NCI-H82 treated with DMSO at 0.1 percent for 48 hours (cell line): ENCODE measurements around the gene LRRC4B.
"Not testable (repeated sequence)": the region's sequence is repeated elsewhere in the genome, so short reads cannot be mapped to it uniquely, and the experiment has no call there.

ENCODE experiments used
- DNase-seq: peaks from one replicate; lab custom pipeline; 2025; ENCODE audit not compliant: unreplicated experiment; lab: John Stamatoyannopoulos, UW

LRRC4B gene, protein sequence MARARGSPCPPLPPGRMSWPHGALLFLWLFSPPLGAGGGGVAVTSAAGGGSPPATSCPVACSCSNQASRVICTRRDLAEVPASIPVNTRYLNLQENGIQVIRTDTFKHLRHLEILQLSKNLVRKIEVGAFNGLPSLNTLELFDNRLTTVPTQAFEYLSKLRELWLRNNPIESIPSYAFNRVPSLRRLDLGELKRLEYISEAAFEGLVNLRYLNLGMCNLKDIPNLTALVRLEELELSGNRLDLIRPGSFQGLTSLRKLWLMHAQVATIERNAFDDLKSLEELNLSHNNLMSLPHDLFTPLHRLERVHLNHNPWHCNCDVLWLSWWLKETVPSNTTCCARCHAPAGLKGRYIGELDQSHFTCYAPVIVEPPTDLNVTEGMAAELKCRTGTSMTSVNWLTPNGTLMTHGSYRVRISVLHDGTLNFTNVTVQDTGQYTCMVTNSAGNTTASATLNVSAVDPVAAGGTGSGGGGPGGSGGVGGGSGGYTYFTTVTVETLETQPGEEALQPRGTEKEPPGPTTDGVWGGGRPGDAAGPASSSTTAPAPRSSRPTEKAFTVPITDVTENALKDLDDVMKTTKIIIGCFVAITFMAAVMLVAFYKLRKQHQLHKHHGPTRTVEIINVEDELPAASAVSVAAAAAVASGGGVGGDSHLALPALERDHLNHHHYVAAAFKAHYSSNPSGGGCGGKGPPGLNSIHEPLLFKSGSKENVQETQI

DNA sequence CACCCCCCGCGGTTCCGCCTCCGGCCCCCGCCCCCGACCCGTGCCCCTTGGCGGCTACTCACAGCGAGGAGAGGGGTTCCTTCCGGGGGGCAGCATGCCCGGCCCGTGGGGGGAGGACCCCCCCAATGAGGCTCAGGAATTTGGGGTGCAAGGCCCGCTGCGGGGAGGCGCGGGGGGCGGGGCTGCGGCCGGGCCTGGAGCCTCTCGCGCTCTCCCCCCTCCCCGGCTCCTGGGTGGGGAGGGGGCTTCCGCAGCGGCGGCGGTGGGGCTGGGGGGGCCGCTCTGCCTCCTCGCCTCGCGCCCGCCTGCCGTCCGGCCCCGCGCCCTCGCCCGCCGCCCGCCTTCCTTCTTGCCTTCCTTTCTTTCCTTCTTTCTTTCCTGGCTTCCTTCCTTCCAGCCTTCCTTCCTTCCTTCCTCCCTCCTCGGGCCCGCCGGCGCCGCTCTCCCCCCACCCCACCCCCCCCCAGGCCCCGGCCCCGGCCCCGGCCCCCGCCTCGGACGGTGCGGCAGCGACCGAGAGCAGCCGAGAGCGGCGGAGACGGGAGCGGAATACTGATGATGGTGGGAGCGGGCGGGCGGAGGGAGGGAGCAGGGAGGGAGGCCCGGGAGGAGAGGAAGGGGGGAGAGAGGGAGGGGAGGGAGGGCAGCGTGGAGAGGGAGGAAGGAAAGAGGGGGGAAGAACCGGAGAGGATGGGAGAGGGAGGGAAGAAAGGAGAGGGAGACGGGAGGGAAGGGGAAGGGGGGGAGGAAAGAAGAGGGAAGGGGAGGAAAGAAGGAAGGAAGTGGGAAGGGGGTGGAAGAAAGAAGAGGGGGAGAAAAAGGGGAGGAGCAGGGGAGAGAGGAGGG is at the start of gene LRRC4B:
TSS of gene LRRC4B (minus strand) at position 554 of the 846 bp plus-strand sequence. CDS start 19,597 bp downstream, outside the sequence.
- no peak for DNase-seq

DNA sequence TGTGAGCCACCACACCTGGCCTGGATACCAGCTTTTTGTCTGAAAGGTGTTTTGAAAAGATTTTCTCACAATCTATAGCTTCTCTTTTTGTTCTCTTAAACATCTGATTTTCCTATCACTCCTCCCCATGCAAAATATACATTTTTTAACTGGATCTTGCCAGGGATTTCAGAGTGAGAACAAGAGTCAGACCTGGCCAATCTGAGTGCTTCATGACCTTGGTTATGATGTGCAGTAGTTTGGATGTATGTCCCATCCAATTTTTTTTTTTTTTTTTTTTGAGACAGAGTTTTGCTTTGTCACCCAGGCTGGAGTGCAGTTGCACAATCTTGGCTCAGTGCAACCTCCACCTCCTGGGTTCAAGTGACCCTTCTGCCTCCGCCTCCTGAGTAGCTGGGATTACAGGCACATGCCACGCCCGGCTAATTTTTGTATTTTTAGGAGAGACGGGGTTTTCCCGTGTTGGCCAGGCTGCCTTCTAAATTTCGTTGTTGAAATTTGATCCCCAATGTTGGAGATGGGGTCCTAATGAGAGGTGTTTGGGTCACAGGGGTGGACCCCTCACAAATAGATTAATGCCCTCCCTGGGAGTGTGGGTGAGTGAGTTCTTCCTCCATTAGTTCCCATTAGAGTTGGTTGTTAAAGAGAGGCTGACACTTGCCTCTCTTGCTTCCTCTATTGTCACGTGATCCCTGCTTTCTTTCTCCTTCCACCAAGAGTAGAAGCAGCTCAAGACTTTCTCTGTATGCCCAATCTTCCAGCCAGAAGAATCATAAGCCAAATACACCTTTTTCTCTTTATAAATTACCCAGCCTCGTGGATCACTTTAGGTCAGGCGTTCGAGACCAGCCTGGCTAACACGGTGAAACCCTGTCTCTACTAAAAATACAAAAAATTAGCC is 44.5 kb upstream of the LRRC4B start:
- DNase-seq: not testable (repeated sequence)

DNA sequence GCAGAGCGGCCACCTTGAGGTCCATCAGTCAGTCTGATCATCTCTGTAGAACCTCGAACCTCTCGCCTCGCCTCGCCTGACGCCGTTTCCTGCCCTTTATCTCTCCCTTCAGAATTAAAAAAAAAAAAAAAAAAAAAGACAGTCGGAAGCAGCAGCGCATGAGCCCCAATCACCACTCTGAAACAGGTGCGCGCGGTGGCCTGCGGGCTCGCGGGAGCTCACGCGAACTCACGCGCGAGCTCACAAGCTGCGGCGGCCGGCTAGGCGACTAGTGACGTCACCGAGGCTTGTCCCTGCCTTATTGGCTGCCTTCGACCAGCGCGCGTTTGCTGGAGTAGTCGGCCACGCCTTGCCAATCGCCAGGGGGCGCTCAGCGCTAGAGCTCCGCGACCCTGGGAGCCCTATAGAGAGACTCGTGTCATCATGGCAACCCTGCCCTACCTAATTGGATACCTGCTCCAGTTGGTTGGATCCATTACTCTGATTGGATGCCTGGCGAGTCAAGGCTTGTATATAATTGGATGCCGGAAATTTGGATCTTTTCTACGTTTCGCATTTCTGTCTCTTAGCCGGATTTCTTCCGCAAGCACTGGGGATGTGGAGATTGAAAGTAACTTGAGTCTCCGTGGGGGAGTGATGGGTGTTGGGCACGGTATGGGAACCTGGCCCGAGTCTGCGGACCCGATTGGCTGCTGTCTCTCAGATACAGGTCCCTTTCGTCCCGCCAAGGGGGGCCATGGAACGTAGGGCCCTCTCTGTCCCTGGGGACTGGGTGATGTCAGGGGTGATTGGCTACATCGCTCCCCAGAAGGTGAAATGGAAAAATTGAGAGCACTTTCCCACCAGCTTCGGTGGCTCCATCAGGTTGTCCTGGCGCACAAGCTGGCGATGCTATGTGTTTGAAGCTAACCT is 39.9 kb upstream of the LRRC4B start:
- peak; percentile 6 for DNase-seq

DNA sequence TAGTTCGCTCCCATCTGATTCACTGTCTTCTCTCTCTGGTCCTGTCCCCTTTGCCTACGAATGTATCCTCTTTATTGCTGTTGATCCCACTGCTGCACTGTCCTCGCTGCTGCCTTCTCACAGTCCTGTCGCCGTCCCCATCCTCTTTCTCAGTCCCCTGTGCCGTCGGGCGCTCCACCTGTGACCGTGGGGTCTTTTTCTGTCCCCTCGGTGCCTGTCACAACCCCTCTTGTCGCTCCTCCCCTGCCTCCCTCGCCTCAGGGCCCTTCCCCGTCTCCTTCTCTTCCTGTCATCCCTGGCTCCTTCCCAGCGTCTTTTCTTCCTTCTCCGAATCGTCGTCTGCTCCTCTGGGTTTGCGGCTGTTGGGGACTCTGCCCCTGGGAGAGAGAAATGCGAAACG is 39.2 kb upstream of the LRRC4B start:
- DNase-seq: no peak

DNA sequence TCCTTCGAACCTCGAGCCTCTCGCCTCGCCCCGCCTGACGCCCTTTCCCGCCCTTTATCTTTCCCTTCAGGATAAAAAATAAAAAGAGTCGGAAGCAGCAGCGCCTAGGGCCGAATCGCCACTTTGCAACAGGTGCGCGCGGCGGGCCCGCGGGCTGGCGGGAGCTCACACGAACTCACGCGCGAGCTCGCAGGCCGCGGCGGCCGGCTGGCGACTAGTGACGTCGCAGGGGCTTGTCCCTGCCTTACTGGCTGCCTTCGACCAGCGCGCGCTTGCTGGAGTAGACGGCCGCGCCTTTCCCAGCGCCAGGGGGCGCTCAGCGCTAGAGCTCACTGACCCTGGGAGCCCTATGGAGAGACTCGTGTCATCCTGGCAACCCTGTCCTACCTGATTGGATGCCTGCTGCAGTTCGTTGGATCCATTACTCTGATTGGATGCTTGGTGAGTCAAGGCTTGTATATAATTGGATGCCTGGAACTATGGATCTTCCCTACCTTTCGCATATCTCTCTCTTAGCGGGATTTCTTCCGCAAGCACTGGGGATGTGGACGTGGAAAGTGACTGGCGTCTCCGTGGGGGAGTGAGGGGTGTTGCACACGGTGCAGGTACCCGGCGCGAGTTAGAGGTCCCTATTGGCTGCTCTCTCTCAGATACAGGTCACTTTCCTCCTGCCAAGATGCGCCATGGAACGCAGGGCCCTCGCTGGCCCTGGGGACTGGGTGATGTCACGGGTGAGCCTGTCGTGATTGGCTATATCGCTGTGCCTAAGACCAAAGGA is 38.0 kb upstream of the LRRC4B start:
- not testable (repeated sequence) for DNase-seq

DNA sequence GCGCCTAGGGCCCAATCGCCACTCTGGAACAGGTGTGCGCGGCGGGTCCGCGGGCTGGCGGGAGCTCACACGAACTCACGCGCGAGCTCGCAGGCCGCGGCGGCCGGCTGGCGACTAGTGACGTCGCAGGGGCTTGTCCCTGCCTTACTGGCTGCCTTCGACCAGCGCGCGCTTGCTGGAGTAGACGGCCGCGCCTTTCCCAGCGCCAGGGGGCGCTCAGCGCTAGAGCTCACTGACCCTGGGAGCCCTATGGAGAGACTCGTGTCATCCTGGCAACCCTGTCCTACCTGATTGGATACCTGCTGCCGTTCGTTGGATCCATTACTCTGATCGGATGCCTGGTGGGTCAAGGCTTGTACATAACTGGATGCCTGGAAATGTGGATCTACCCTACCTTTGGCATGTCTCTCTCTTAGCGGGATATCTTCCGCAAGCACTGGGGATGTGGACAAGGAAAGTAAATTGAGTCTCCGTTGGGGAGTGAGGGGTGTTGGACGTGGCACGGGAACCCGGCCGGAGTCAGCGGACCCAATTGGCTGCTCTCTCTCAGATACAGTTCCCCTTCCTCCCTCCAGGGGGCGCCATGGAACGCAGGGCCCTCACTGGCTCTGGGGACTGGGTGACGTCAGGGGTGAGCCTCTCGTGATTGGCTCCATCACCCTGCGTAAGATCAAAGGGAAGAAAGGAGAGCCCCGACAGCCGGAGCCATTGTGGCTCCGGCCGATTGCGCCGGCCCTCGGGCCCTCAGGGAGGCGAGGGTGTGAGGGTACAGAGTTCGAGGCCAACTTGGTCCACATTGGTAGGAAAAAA is 36.2 kb upstream of the LRRC4B start:
- DNase-seq: not testable (repeated sequence)

DNA sequence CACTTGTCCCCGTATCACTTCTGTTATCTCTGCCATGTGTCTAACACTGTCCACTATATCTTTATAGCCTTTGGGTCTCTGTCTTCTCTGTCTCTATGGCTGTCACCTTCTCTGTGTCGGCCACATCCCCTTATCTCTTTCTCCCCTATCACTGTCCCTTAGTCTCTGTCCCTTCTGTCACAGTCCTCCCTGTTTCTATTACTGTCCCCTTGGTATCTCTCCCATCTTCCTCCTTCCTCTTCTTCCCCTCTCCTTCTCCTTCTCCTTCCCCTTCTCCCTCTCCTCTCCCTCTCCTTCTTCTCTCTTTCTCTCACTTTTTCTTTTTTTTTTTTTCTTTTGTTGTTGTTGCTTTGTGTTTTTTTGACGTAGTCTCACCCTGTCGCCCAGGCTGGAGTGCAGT is 34.7 kb upstream of the LRRC4B start:
- no peak for DNase-seq

DNA sequence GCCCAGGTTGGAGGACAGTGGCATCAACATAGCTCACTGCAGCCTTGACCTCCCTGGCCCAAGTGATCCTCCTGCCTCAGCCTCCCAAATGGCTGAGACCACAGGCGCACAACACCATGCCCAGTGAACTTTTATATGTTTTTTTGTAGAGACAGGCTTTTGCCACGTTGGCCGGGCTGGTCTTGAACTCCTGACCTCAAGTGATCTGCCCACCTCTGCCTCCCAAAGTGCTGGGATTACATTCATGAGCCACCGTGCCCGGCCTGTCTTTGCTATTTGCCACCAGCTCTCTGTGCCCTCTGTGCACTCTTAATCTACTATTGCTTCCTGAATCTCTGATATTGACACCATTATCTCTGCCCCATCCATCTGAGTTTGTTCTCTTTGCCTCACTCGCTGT is 34.3 kb upstream of the LRRC4B start:
- no peak for DNase-seq

DNA sequence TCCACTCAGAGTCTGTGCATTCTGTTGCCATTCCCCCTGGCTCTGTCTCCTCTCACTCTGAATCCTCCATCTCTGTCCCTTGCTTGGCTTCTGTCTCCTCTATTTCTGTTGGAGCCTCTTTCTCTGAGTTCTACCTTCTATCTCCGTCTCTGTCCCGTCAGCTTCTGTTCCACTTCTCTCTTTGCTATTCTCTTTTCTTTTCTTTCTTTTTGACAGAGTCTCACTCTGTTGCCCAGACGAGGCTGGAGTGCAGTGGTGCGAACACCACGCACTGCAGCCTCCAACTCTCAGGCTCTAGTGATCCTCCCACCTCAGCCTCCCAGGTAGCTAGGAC is 33.8 kb upstream of the LRRC4B start:
- no peak for DNase-seq

DNA sequence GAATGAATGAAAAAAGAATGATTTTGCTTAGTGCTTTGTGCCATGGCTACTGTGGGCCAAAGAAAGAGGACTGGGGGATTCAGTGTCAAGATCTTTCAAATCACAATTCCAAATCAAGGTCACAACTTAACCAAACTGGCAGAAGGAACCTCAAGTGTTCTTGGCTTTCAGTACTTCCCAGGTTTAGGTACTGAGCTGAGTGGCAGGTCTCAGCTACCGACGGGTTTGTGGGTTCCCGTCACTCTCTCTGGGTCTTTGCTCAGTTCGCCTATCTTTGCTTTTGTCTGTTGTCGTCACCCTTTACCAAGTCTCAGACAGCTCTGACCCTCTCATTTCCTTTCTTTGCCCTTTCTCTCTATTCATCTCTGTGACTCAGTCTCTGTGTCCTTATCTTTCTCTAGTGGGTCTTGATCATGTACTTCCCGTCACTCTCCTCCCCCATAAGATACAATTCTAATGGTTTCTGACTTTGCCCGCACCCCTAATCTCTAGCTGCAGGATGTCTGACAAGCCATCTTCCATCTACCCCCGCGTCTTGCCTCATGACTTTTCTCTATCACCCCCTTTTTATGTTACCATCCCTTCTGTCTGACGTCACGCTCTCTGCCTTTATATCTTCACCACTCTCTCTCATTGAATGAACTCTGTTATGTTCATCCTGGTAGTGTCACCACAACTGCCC is 33.3 kb upstream of the LRRC4B start:
- DNase-seq: no peak

DNA sequence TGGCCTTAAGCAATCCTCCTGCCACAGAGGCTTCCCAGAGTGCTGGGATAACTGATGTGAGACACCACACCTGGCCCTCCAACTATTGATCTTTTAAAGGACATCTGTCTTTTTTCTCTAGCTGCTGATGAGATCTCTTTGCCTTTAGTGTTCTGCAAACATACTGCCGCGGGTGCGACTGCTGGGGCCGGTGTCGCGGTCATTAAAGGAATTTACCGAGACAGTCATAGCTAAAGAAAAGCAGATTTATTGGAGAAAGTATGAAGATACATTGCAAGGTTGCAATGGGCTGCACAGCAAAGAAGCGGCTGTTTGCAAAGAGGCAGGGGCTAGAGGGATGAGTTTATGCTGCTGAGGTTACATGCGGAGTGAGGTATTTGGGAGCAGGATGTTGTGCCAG is 31.2 kb upstream of the LRRC4B start:
- DNase-seq: no peak

DNA sequence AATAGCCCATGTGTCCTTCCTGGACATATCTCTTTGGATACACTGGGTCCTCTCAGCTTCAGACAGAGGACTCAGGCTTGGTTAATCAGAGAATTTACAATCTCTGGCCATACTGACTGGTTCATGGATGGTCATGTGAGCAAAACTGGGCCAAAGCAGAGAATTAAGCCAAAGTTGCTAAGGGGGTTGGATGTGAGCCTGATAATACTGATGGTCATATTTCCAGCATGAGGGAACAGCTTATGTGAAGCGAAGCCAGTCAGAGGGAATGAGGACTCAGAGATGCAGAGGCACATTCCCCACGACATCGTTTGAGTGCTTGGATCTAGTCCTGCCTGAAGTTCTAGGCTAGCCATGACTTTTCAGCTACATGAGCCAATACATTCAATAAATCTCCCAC is 22.0 kb upstream of the LRRC4B start:
- DNase-seq: no peak

DNA sequence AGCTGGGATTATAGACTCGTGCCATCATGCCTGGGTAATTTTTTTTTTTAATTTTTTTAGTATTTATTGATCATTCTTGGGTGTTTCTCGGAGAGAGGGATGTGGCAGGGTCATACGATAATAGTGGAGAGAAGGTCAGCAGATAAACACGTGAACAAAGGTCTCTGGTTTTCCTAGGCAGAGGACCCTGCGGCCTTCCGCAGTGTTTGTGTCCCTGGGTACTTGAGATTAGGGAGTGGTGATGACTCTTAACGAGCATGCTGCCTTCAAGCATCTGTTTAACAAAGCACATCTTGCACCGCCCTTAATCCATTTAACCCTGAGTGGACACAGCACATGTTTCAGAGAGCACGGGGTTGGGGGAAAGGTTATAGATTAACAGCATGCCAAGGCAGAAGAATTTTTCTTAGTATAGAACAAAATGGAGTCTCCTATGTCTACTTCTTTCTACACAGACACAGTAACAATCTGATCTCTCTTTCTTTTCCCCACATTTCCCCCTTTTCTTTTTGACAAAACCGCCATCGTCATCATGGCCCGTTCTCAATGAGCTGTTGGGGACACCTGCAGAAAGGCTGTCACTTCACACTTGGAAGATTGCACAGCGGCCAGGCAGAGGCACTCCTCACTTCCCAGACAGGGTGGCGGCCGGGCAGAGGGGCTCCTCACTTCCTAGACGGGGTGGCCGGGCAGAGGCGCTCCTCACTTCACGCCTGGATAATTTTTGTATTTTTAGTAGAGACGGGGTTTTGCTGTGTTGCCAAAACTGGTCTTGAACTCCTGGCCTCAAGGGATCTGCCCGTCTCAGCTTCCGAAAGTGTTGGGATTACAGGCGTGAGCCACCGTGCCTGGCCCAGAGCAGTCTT is 13.8 kb upstream of the LRRC4B start:
- not testable (repeated sequence) for DNase-seq

DNA sequence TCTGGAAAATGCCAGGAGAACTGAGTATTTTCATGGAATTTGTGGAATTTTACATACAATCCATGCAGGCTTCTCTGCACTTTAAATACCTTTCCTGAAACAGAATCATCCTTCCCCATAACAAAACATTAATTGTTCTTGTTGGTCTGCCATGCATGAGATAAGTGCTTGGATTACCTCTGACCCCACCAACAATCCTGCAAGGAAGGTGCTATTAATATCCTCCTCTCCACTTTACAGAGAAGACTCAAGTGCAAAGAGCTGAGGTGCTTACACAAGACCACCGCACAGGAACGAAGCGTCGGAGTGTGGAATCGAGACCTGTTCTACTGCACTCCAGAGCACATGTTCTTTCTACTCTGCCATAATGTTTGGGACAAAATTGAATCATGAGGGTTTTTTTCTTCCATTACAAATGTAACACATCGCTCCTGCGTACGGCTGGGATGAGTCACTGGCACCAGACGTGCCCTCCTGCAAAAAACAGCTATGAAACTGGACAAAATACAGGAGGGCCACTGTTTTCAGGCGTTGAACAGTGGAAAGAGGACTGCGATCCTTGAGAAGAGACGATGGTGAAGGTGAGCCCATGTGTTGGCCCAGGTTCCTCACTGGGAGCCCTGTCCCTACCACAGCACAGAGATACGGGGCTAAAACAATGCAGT is 12.9 kb upstream of the LRRC4B start:
- no peak for DNase-seq

DNA sequence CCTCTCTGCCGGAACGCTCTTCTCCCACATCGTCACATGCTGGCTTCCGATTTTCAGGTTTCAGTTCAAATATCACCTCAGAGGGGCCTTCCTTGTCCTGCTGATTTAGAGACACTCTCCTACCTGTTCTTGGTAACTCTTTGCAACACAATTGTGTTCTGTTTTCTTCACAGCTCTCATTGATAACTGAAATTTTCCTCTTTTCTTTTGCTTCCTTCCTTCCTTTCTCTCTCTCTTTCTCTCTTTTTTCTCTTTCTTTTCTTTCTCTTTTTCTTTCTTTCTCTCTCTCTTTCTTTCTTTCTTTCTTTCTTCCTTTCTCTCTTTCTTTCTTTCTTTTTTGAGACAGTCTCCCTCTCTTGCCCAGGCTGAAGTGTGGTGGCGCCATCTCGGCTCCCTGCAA is 12.0 kb upstream of the LRRC4B start:
- no peak for DNase-seq

DNA sequence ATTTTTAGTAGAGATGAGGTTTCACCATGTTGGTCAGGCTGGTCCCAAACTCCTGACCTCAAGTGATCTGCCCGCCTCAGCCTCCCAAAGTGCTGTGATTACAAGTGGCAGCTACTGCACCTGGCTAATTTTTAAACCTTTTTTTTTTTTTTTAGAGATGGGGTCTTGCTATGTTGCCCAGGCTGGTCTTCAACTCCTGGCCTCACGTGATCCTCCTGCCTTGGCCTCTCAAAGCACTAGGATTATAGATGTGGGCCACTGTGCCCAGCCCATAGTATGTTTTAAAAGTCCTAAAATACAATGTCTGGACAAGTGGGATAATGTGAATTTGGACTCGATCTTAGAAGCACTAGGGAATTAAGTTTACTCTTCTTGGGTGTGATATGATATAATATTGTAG is 8.5 kb upstream of the LRRC4B start:
- DNase-seq: not testable (repeated sequence)
